Upper lobe of right lung (tissue), 1 donor: Measurements from ENCODE around the gene GRK2. TPM values are rescaled to one million over a fixed set of nuclear protein-coding genes. Genes with fewer than 3 reads are reported as not detected.

Source experiments
- ATAC-seq: fragments of 200-7000 bp; cut with Tn5 transposase; one replicate; pipeline ENCODE4 v1.9.1; 2020; ENCODE audit warnings: mild to moderate bottlenecking, moderate library complexity
- DNase-seq: peaks from one replicate; pipeline ENCODE4 v3.0.0-alpha.2; 2020
- H3K27ac ChIP-seq: fragments of 200-600 bp; one replicate; pipeline ENCODE4 v1.8.0; 2022
- H3K27me3 ChIP-seq: fragments of 200-600 bp; one replicate; pipeline ENCODE4 v1.8.0; 2022; ENCODE audit warnings: mild to moderate bottlenecking
- H3K36me3 ChIP-seq: fragments of 200-600 bp; one replicate; pipeline ENCODE4 v1.8.0; 2022
- H3K4me1 ChIP-seq: fragments of 200-600 bp; one replicate; pipeline ENCODE4 v1.8.0; 2022
- H3K4me3 ChIP-seq: fragments of 200-600 bp; one replicate; pipeline ENCODE4 v1.8.0; 2022; ENCODE audit warnings: mild to moderate bottlenecking
- H3K9me3 ChIP-seq: fragments of 200-600 bp; one replicate; pipeline ENCODE4 v1.8.0; 2022
- intact Hi-C: fragments of 100-400 bp; cut with DNase I; formaldehyde crosslinking; loops from one replicate; pipeline ENCODE4 v1.11.0; 2022
- total RNA-seq: library from RNA; stranded (reverse); fragmentation: NEBNext Ultra II Directional; extraction: Animal tissue kit (Norgen Biotek cat#: 25700); gene quantifications from one replicate; pipeline ENCODE4 v1.2.1, GENCODE V29; 2021
- TF ChIP-seq, protein P1 (sequence below): fragments of 200-600 bp; IDR thresholded peaks from one replicate; pipeline ENCODE4 v1.8.0; 2022; ENCODE audit warnings: antibody characterized with exemption
- donor health status: DM: no; HTN: yes; CAD: no; lungs with severe emphysema.

GRK2 gene
- total RNA-seq, 1 donor from 2014 or later = 98.4 TPM

DNA sequence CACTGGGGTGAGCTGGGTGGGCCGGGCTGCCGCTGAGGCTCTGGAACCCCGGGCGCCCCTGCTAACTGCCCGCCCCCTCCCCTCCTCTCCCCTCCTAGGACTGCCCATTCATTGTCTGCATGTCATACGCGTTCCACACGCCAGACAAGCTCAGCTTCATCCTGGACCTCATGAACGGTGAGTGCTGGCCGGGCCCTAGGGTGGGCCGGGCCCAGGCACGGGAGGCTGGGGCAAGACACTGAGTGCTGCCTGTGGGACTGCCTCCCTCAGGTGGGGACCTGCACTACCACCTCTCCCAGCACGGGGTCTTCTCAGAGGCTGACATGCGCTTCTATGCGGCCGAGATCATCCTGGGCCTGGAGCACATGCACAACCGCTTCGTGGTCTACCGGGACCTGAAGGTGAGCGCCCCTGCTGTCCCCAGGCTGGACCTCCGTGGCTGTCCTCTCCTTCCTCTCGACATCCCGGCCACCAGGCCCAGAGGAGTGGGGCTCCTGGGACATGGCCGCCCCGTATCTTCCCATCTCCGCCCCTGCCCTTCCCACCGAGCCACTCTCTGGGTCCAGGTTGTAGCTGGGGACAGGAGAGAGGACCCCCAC is 15.4 kb downstream of the GRK2 start:
- ATAC-seq (no peak), DNase-seq (peak; percentile 58)
- Histone ChIP-seq H3K4me3 (no peak overlapping the region), H3K9me3 (no peaks in the 10 kb centered on the region), H3K27me3 (no peaks in the 10 kb centered on the region), H3K4me1 (peaks cover 55% of the 10 kb centered on the region), H3K36me3 (peaks cover 78% of the 10 kb centered on the region), H3K27ac (peak overlapping the region; percentile 51)
- TF ChIP-seq, protein P1, sequence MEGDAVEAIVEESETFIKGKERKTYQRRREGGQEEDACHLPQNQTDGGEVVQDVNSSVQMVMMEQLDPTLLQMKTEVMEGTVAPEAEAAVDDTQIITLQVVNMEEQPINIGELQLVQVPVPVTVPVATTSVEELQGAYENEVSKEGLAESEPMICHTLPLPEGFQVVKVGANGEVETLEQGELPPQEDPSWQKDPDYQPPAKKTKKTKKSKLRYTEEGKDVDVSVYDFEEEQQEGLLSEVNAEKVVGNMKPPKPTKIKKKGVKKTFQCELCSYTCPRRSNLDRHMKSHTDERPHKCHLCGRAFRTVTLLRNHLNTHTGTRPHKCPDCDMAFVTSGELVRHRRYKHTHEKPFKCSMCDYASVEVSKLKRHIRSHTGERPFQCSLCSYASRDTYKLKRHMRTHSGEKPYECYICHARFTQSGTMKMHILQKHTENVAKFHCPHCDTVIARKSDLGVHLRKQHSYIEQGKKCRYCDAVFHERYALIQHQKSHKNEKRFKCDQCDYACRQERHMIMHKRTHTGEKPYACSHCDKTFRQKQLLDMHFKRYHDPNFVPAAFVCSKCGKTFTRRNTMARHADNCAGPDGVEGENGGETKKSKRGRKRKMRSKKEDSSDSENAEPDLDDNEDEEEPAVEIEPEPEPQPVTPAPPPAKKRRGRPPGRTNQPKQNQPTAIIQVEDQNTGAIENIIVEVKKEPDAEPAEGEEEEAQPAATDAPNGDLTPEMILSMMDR = no peak
- intact Hi-C loops = no loop called here

DNA sequence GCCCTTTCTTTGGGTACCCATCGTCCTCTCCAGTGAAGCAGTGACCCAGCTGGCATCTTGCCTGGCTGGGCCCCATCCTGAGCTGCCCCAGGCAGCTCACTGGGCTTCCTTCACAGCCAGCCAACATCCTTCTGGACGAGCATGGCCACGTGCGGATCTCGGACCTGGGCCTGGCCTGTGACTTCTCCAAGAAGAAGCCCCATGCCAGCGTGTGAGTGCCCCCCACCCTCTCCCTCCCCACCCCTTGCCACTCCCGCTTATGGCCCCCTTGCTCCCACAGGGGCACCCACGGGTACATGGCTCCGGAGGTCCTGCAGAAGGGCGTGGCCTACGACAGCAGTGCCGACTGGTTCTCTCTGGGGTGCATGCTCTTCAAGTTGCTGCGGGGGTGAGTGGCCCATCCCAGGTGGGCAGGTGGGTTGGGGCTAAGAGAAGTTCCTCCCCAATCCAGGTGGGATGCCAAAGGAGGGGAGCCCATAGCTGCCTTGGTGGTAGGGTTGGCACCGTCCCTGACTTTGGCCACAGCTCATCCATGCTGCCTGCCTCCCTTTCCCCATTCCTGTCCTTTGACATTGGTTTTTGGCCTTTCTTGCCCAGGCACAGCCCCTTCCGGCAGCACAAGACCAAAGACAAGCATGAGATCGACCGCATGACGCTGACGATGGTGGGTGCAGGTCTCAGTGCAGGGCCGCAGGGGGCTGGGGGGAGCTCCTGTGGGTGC is 16.0 kb downstream of the GRK2 start:
- Histone ChIP-seq H3K9me3 (no peaks in the 10 kb centered on the region), H3K4me3 (no peak overlapping the region), H3K27ac (peak overlapping the region; percentile 96), H3K27me3 (no peaks in the 10 kb centered on the region), H3K4me1 (peaks cover 55% of the 10 kb centered on the region), H3K36me3 (peaks cover 81% of the 10 kb centered on the region)
- intact Hi-C loops = no loop called here
- DNase-seq (peak; percentile 57), ATAC-seq (no peak)
- TF ChIP-seq, protein P1 = no peak

DNA sequence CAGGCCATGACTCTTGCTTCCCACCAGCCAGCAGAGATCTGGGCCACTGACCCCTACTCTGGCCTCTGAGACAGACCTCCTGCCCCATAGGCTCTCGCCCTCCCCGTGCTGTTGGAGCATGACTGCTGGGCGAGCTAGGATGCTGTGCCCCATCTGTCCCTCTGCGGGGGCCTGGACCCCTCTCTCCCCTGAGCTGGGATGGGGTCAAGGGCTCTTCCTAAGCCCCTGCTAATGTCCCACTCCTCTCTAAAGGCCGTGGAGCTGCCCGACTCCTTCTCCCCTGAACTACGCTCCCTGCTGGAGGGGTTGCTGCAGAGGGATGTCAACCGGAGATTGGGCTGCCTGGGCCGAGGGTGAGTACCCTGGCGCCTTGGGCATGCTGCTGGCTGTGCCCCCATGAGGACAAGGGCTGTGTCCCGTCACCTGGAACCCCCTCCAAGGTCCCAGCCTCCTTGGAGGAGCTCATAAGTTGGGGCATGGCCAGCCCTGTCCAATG is 16.7 kb downstream of the GRK2 start:
- Histone ChIP-seq H3K4me1 (peaks cover 57% of the 10 kb centered on the region), H3K27me3 (no peaks in the 10 kb centered on the region), H3K4me3 (no peak overlapping the region), H3K36me3 (peaks cover 81% of the 10 kb centered on the region), H3K9me3 (no peaks in the 10 kb centered on the region), H3K27ac (peak overlapping the region; percentile 96)
- TF ChIP-seq, protein P1 = no peak
- ATAC-seq = no peak
- intact Hi-C loops = no loop called here
- DNase-seq = peak; percentile 62

DNA sequence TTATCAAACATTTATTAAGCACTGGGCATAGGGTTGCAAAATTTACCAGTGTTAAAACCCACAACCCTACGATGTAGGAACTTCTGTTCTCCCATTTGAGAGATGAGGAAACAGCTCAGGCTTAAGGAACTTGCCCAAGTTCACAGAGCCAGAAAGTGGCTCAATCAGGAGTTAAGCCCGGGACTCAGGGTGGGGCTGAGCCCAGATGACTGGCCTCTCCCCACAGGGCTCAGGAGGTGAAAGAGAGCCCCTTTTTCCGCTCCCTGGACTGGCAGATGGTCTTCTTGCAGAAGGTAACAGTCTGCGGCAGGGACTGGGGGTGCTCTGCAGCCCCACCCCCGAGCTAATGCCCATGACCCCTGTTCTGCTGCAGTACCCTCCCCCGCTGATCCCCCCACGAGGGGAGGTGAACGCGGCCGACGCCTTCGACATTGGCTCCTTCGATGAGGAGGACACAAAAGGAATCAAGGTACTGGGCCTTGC is 17.2 kb downstream of the GRK2 start:
- intact Hi-C loops = no loop called here
- no peaks in the 10 kb centered on the region for H3K9me3 ChIP-seq
- H3K27ac ChIP-seq = peak overlapping the region; percentile 96
- ATAC-seq (peak; percentile 52), DNase-seq (peak; percentile 69)
- no peak overlapping the region for H3K4me3 ChIP-seq
- peaks cover 55% of the 10 kb centered on the region for H3K4me1 ChIP-seq
- TF ChIP-seq, protein P1 = no peak
- H3K27me3 ChIP-seq = no peaks in the 10 kb centered on the region
- peaks cover 80% of the 10 kb centered on the region for H3K36me3 ChIP-seq

DNA sequence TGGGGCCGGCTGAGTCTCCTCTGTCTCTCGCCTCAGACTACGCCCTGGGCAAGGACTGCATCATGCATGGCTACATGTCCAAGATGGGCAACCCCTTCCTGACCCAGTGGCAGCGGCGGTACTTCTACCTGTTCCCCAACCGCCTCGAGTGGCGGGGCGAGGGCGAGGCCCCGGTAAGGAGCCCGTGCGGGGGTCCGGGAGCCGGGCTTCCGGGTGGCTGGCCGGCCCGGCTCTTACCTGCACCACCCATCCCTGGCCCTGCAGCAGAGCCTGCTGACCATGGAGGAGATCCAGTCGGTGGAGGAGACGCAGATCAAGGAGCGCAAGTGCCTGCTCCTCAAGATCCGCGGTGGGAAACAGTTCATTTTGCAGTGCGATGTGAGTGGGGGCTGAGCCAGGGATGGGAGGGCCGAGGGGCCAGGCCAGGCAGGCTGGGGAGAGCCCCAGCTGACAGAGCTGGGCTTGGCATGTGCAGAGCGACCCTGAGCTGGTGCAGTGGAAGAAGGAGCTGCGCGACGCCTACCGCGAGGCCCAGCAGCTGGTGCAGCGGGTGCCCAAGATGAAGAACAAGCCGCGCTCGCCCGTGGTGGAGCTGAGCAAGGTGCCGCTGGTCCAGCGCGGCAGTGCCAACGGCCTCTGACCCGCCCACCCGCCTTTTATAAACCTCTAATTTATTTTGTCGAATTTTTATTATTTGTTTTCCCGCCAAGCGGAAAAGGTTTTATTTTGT is 18.7 kb downstream of the GRK2 start:
- peak overlapping the region; percentile 96 for H3K27ac ChIP-seq

More for the DNA sequence above, 18.7 kb downstream of the GRK2 start:
- Histone ChIP-seq H3K4me3 (no peak overlapping the region), H3K27me3 (no peaks in the 10 kb centered on the region), H3K9me3 (no peaks in the 10 kb centered on the region), H3K4me1 (peaks cover 43% of the 10 kb centered on the region), H3K36me3 (peaks cover 66% of the 10 kb centered on the region)
- TF ChIP-seq, protein P1 = no peak
- intact Hi-C loops = no loop called here
- no peak for ATAC-seq
- DNase-seq = peak; percentile 62
